Upper lobe of left lung (tissue), 6 donors: Measurements from ENCODE around the gene MB. TPM values are rescaled to one million over a fixed set of nuclear protein-coding genes. Genes with fewer than 3 reads are reported as not detected.
"Not testable (repeated sequence)": the region's sequence is repeated elsewhere in the genome, so short reads cannot be mapped to it uniquely, and the experiment has no call there.

Experiments
- ATAC-seq, 2 donors: fragments of 200-7000 bp; cut with Tn5 transposase; one replicate each; pipeline ENCODE4 v1.9.1; 2022; ENCODE audit warnings: mild to moderate bottlenecking in 2 of 2, moderate library complexity in 2 of 2; ENCODE audit not compliant: low FRiP score in 2 of 2
- DNase-seq, 2 donors: peaks; one replicate each; pipeline ENCODE4 v3.0.0-alpha.2; 2019 to 2020
- H3K27ac ChIP-seq, 4 donors: fragments of 200-600 bp; sonication (generic); one replicate each; pipeline ENCODE4 v1.5.1; 2016 to 2019
- H3K27me3 ChIP-seq, 4 donors: fragments of 200-600 bp; sonication (generic); one replicate each; pipeline ENCODE4 v1.5.1; 2017 to 2019
- H3K36me3 ChIP-seq, 4 donors: fragments of 200-600 bp; sonication (generic); one replicate each; pipeline ENCODE4 v1.5.1; 2016 to 2019
- H3K4me1 ChIP-seq, 4 donors: fragments of 200-600 bp; sonication (generic); one replicate each; pipeline ENCODE4 v1.5.1; 2018 to 2019
- H3K4me3 ChIP-seq, 4 donors: fragments of 200-600 bp; sonication (generic); one replicate each; pipeline ENCODE4 v1.5.1; 2017 to 2019; ENCODE audit warnings: mild to moderate bottlenecking in 2 of 4, moderate library complexity in 1 of 4
- H3K9me3 ChIP-seq, 4 donors: fragments of 200-600 bp; sonication (generic); one replicate each; pipeline ENCODE4 v1.5.1; 2018 to 2019
- CTCF ChIP-seq, 6 experiments: fragments of 450-650 bp in 4 of 6; fragments of 200-600 bp in 2 of 6; sonication (generic) in 2 of 6; IDR thresholded peaks; one replicate each; pipeline ENCODE4 v1.5.1; 2016 to 2019; ENCODE audit warnings: antibody characterized with exemption in 6 of 6
- EP300 ChIP-seq, 4 donors: sonication (generic); formaldehyde crosslinking; IDR thresholded peaks; one replicate each; pipeline ENCODE4 v1.5.1; 2017; ENCODE audit warnings: antibody characterized with exemption in 4 of 4, control low read depth in 2 of 4
- POLR2A ChIP-seq, 4 donors: fragments of 450-650 bp; IDR thresholded peaks; one replicate each; pipeline ENCODE4 v1.5.1; 2016 to 2017; ENCODE audit warnings: antibody characterized with exemption in 4 of 4, mild to moderate bottlenecking in 2 of 4
- POLR2AphosphoS5 ChIP-seq, 2 donors: sonication (generic); formaldehyde crosslinking; IDR thresholded peaks; one replicate each; pipeline ENCODE4 v1.5.1; 2017; ENCODE audit warnings: antibody characterized with exemption in 2 of 2
- WGBS, 2 donors: methylation state at CpG; one replicate each; pipeline ENCODE4 v1.1.5; 2017 to 2018; 5-methylcytosine and 5-hydroxymethylcytosine counted together
- total RNA-seq, 6 donors: library from RNA; depleted of rRNA in 4 of 6; stranded (reverse); fragments of >200 nt in 4 of 6; gene quantifications; one replicate each; pipeline versions ENCODE4 v1.1.0 to v1.2.1, GENCODE V29; 2016 to 2021
- donor health status: DM: no; HTN: no; CAD: no; lungs with moderate emphysema.
- donor health status: DM: no; HTN: yes; CAD: no; lungs with severe emphysema.

Gene MB
- 1 to 10 TPM in 1 of 6 donors, under 1 TPM in 2, not detected in 3; 0.46 to 1.1 (median 0.98) TPM for total RNA-seq

- Histone ChIP-seq H3K27me3 (no peaks in the 10 kb centered on the region), H3K9me3 (no peaks in the 10 kb centered on the region), H3K4me3 (no peak within 1 kb of the TSS), H3K4me1 (no peaks in the 10 kb centered on the region), H3K36me3 (no peaks in the 10 kb centered on the region), H3K27ac (no peak within 1 kb of the TSS)
- ATAC-seq (no peak), DNase-seq (no peak)
- 84 to 87% methylated on average over 13 to 16 of the region's 16 CpGs for whole genome bisulfite sequencing, 2 donors
- TF ChIP-seq POLR2A (IDR thresholded peaks at IDR 0.05) (no peak), CTCF (IDR thresholded peaks at IDR 0.05) (no peak), EP300 (IDR thresholded peaks at IDR 0.05) (no peak), POLR2AphosphoS5 (IDR thresholded peaks at IDR 0.05) (no peak)
Observed at GRCh38 chr22:35617137-35617755, at the start of gene MB. Gene MB (minus strand): TSS chr22:35617329. CDS start chr22:35617257, 72 bp downstream.

GRCh38 chr22:35666699-35667098 is 49.6 kb upstream of the MB start:
- H3K4me3 ChIP-seq, H3K27ac ChIP-seq, H3K27me3 ChIP-seq, DNase-seq, ATAC-seq, H3K9me3 ChIP-seq: not testable (repeated sequence)
- peaks cover 0 to 31% (median 2%) of the 10 kb centered on the region in 4 donors for H3K36me3 ChIP-seq
- H3K4me1 ChIP-seq: peaks cover 12 to 15% (median 13%) of the 10 kb centered on the region in 4 donors
- WGBS, 2 donors: 94% methylated on average over 1 of the region's 1 CpG

- Histone ChIP-seq H3K9me3 (peaks cover 0 to 10% (median 6%) of the 10 kb centered on the region in 4 donors), H3K27me3 (no peaks in the 10 kb centered on the region), H3K27ac (no peak overlapping the region), H3K4me1 (peaks cover 13 to 25% (median 22%) of the 10 kb centered on the region in 4 donors), H3K4me3 (no peak overlapping the region), H3K36me3 (peaks cover 0 to 37% (median 6%) of the 10 kb centered on the region in 4 donors)
- 90 to 94% methylated on average over 5 of the region's 5 CpGs for WGBS, 2 donors
- TF ChIP-seq POLR2AphosphoS5 (IDR thresholded peaks at IDR 0.05) (no peak), POLR2A (IDR thresholded peaks at IDR 0.05) (no peak), CTCF (IDR thresholded peaks at IDR 0.05) (no peak), EP300 (IDR thresholded peaks at IDR 0.05) (no peak)
- ATAC-seq: no peak
- DNase-seq: no peak
Observed at GRCh38 chr22:35664955-35665587, 47.9 kb upstream of the MB start.

- H3K27ac ChIP-seq: peak overlapping the region; percentile 1 to 77 (median 43)
- peak overlapping the region in 2 of 4 donors; percentile 13 to 15 for H3K4me3 ChIP-seq
- ATAC-seq (no peak), DNase-seq (no peak)
- 27 to 36% methylated on average over 3 of the region's 3 CpGs for WGBS, 2 donors
- peaks cover 0 to 10% (median 6%) of the 10 kb centered on the region in 4 donors for H3K9me3 ChIP-seq
- H3K36me3 ChIP-seq: peaks cover 8 to 53% (median 21%) of the 10 kb centered on the region in 4 donors
- peaks cover 13 to 26% (median 23%) of the 10 kb centered on the region in 4 donors for H3K4me1 ChIP-seq
- no peaks in the 10 kb centered on the region for H3K27me3 ChIP-seq
- TF ChIP-seq CTCF (IDR thresholded peaks at IDR 0.05): no peak
- no peak for TF ChIP-seq POLR2AphosphoS5 (IDR thresholded peaks at IDR 0.05)
- TF ChIP-seq EP300 (IDR thresholded peaks at IDR 0.05): no peak
- no peak for TF ChIP-seq POLR2A (IDR thresholded peaks at IDR 0.05)
Observed at GRCh38 chr22:35663371-35663770, 46.2 kb upstream of the MB start.

GRCh38 chr22:35662914-35663313 is 45.8 kb upstream of the MB start:
- Histone ChIP-seq H3K9me3 (peaks cover 0 to 10% (median 6%) of the 10 kb centered on the region in 4 donors), H3K4me1 (peaks cover 13 to 26% (median 23%) of the 10 kb centered on the region in 4 donors), H3K36me3 (peaks cover 8 to 53% (median 25%) of the 10 kb centered on the region in 4 donors), H3K4me3 (peak overlapping the region in 1 of 4 donors; percentile 13), H3K27me3 (no peaks in the 10 kb centered on the region), H3K27ac (peak overlapping the region; percentile 1 to 77 (median 43))
- DNase-seq: no peak
- no peak for ATAC-seq
- no peak for TF ChIP-seq POLR2A (IDR thresholded peaks at IDR 0.05)
- no peak for TF ChIP-seq POLR2AphosphoS5 (IDR thresholded peaks at IDR 0.05)
- TF ChIP-seq CTCF (IDR thresholded peaks at IDR 0.05): no peak
- TF ChIP-seq EP300 (IDR thresholded peaks at IDR 0.05): no peak
- 82 to 85% methylated on average over 2 of the region's 2 CpGs for WGBS, 2 donors
